HepG2 (cell line): ENCODE results near the gene PSMB2. TPM values are rescaled to one million over a fixed set of nuclear protein-coding genes. Genes with fewer than 3 reads are reported as not detected.

Source experiments
- ATAC-seq: fragments of 200-7000 bp; cut with Tn5 transposase; 3 replicates; pipeline ENCODE4 v1.9.1; 2020; ENCODE audit warnings: mild to moderate bottlenecking, moderate library complexity
- BruUV-seq: library from RNA; stranded (reverse); fragments of 400-500 nt; replicated peaks from 2 replicates; lab custom pipeline; 2021; lab: Mats Ljungman, UMichigan
- CTCF ChIA-PET: fragments of 300-600 bp; formaldehyde crosslinking; extraction: SDS; loops from one replicate; lab custom pipeline; 2021; ENCODE audit warnings: low total read pairs, inconsistent platforms, low intra/inter-chr PET ratio; lab: Yijun Ruan, JAX
- POLR2A ChIA-PET: fragments of 350-600 bp; sonication (Branson Sonifier 250); formaldehyde crosslinking; loops from one replicate; lab custom pipeline; 2020; ENCODE audit warnings: antibody characterized with exemption, inconsistent platforms; lab: Yijun Ruan, JAX
- DNase-seq: peaks from one replicate; pipeline ENCODE4 v3.0.0-alpha.2; 2015; ENCODE audit warnings: low spot score
- FAIRE-seq: peaks from 3 replicates; lab custom pipeline; 2011; peaks lifted over from hg19 to GRCh38; lab: Jason Lieb, UNC
- H2AFZ ChIP-seq: one replicate; pipeline ENCODE4 v1.6.1; 2011; ENCODE audit warnings: low read length, inconsistent platforms
- H3K27ac ChIP-seq: fragments of 300-600 bp; 3 replicates; pipeline ENCODE4 v1.8.0; 2011; ENCODE audit warnings: mixed run types, mild to moderate bottlenecking, mixed read lengths, low read length, inconsistent platforms; ENCODE audit not compliant: insufficient read depth; ENCODE audit errors: extremely low read length
- H3K27me3 ChIP-seq, 2 experiments: fragments of 200-600 bp in 1 of 2; 2 replicates in 1 of 2; 3 replicates in 1 of 2; pipeline versions ENCODE4 v1.6.0 to v1.8.0; 2011; ENCODE audit warnings: low read length in 2 of 2, mild to moderate bottlenecking in 2 of 2, moderate library complexity in 2 of 2, inconsistent platforms in 1 of 2; ENCODE audit not compliant: insufficient read depth in 2 of 2, control insufficient read depth in 1 of 2
- H3K36me3 ChIP-seq, 2 experiments: fragments of 200-600 bp in 1 of 2; replicated peaks in 1 of 2; 2 replicates in 1 of 2; 3 replicates in 1 of 2; pipeline versions ENCODE4 v1.5.1 to v1.8.0; 2011; ENCODE audit warnings: low read length in 2 of 2, inconsistent platforms in 1 of 2; ENCODE audit not compliant: insufficient read depth in 2 of 2, control insufficient read depth in 1 of 2
- H3K4me1 ChIP-seq: 2 replicates; pipeline ENCODE4 v1.5.1; 2012; ENCODE audit warnings: low read length, inconsistent platforms; ENCODE audit not compliant: insufficient read depth
- H3K4me2 ChIP-seq: 2 replicates; pipeline ENCODE4 v1.6.0; 2011; ENCODE audit warnings: low read depth, low read length, inconsistent platforms
- H3K4me3 ChIP-seq, 3 experiments: fragments of 200-600 bp in 1 of 3; sonication (generic), shearing (Covaris generic) in 1 of 3; replicated peaks in 1 of 3; 2 replicates each; pipeline ENCODE4 v1.5.1; 2011 to 2016; ENCODE audit warnings: low read length in 3 of 3, inconsistent platforms in 2 of 3, low read depth in 2 of 3, mild to moderate bottlenecking in 2 of 3, control low read depth in 1 of 3, mixed read lengths in 1 of 3; ENCODE audit not compliant: insufficient read depth in 1 of 3
- H3K79me2 ChIP-seq: one replicate; pipeline ENCODE4 v1.6.1; 2011; ENCODE audit warnings: low read length, inconsistent platforms; ENCODE audit not compliant: insufficient read depth
- H3K9ac ChIP-seq: 2 replicates; pipeline ENCODE4 v1.6.0; 2011; ENCODE audit warnings: mild to moderate bottlenecking, low read depth, low read length, inconsistent platforms; ENCODE audit not compliant: insufficient read depth
- H3K9me3 ChIP-seq: 2 replicates; pipeline ENCODE4 v1.5.1; 2012; ENCODE audit warnings: mild to moderate bottlenecking, low read length
- H4K20me1 ChIP-seq: 2 replicates; pipeline ENCODE4 v1.6.0; 2011; ENCODE audit warnings: inconsistent platforms, mild to moderate bottlenecking, low read length, moderate library complexity; ENCODE audit not compliant: insufficient read depth
- ESRRA ChIP-seq: sonication (generic); formaldehyde crosslinking; IDR thresholded peaks from 2 replicates; pipeline ENCODE4 v1.5.1; 2020; ENCODE audit warnings: mild to moderate bottlenecking, low read depth, missing genetic modification reagents
- FOXA1 ChIP-seq, 2 experiments: fragments of 450-650 bp in 1 of 2; sonication (generic) in 1 of 2; formaldehyde crosslinking in 1 of 2; IDR thresholded peaks; 2 replicates each; pipeline versions ENCODE4 v1.4.0 to v1.6.1; 2016 to 2020; ENCODE audit warnings: missing genetic modification reagents in 1 of 2
- FOXP1 ChIP-seq, 2 experiments: fragments of 450-650 bp in 1 of 2; IDR thresholded peaks; 2 replicates each; pipeline ENCODE4 v1.6.1; 2017 to 2018; ENCODE audit warnings: antibody characterized with exemption in 1 of 2
- GTF2F1 ChIP-seq: fragments of 150-350 bp; IDR thresholded peaks from 2 replicates; pipeline ENCODE4 v1.6.1; 2014; ENCODE audit warnings: low read length
- ONECUT2 ChIP-seq: sonication (generic); formaldehyde crosslinking; IDR thresholded peaks from 2 replicates; pipeline ENCODE4 v1.4.0; 2020; ENCODE audit warnings: missing genetic modification reagents
- RORA ChIP-seq: sonication (generic); formaldehyde crosslinking; IDR thresholded peaks from 2 replicates; pipeline ENCODE4 v1.5.0; 2020; ENCODE audit warnings: mild to moderate bottlenecking, missing genetic modification reagents, moderate library complexity
- SAFB2 ChIP-seq: sonication (generic); formaldehyde crosslinking; IDR thresholded peaks from 2 replicates; pipeline ENCODE4 v1.5.1; 2020; ENCODE audit warnings: missing genetic modification reagents, low read depth, mild to moderate bottlenecking, borderline replicate concordance
- ZFYVE20 ChIP-seq: sonication (generic); formaldehyde crosslinking; IDR thresholded peaks from 2 replicates; pipeline ENCODE4 v1.8.0; 2023; ENCODE audit warnings: low read depth, mild to moderate bottlenecking, moderate library complexity, missing genetic modification reagents, borderline replicate concordance
- ZNF3 ChIP-seq: IDR thresholded peaks from 2 replicates; pipeline ENCODE4 v1.7.0; 2017; ENCODE audit warnings: inconsistent platforms
- ZNF609 ChIP-seq: sonication (generic); formaldehyde crosslinking; IDR thresholded peaks from 2 replicates; pipeline ENCODE4 v1.4.0; 2020; ENCODE audit warnings: mild to moderate bottlenecking, missing genetic modification reagents, borderline replicate concordance
- WGBS: methylation state at CpG from one replicate; pipeline ENCODE4 v1.1.6; 2017; ENCODE audit warnings: low lambda C conversion rate; 5-methylcytosine and 5-hydroxymethylcytosine counted together
- in situ Hi-C: cut with HindIII; loops from 2 replicates; pipeline ENCODE4 v1.10.0; 2017; ENCODE audit warnings: low pct_unique_long_range_greater_than_20kb; ENCODE audit not compliant: extremely low pct_ligation_motif_present
- intact Hi-C: fragments of 100-400 bp; cut with micrococcal nuclease; formaldehyde crosslinking; loops from one replicate; pipeline ENCODE4 v1.10.0; 2022; ENCODE audit not compliant: unreplicated experiment
- polyA plus RNA-seq, 8 experiments: library from polyadenylated mRNA; depleted of rRNA in 3 of 8; stranded (reverse) in 7 of 8; unstranded in 1 of 8; fragments of >200 nt; fragmentation: Illumina TruSeq in 4 of 8; extraction: Trizol in 4 of 8; gene quantifications; 2 replicates each; pipeline versions ENCODE4 v1.2.1 to v1.2.3, GENCODE V29; 2011 to 2016; ENCODE audit warnings: low read depth in 4 of 8, missing spikeins in 1 of 8, mixed read lengths in 1 of 8; ENCODE audit not compliant: insufficient read depth in 1 of 8
- total RNA-seq, 5 experiments: library from RNA; depleted of rRNA; stranded (reverse); fragments of >200 nt; fragmentation: Illumina TruSeq; extraction: Trizol; gene quantifications; 2 replicates each; pipeline ENCODE4 v1.2.3, GENCODE V29; 2016; ENCODE audit warnings: low read depth in 1 of 5
- TF ChIP-seq, protein P1 (sequence below): sonication (generic); formaldehyde crosslinking; IDR thresholded peaks from 2 replicates; pipeline ENCODE4 v1.8.1; 2023; ENCODE audit warnings: mild to moderate bottlenecking, missing genetic modification reagents
- TF ChIP-seq, protein P2 (sequence below): sonication (generic); formaldehyde crosslinking; IDR thresholded peaks from 2 replicates; pipeline ENCODE4 v1.4.0; 2020; ENCODE audit warnings: missing genetic modification reagents
- TF ChIP-seq, protein P3 (sequence below), 2 experiments: sonication (generic) in 1 of 2; formaldehyde crosslinking in 1 of 2; IDR thresholded peaks; 2 replicates each; pipeline versions ENCODE4 v1.5.1 to v1.6.1; 2011 to 2020; ENCODE audit warnings: borderline replicate concordance in 1 of 2, low read depth in 1 of 2, low read length in 1 of 2, mild to moderate bottlenecking in 1 of 2, missing genetic modification reagents in 1 of 2, moderate library complexity in 1 of 2

Gene PSMB2
- total and polyA plus RNA-seq, 2 of the 13 experiments (the other 11 are each of a cell fraction or from before 2014, with no cell fraction given), result 60.6 to 62.2 TPM

DNA sequence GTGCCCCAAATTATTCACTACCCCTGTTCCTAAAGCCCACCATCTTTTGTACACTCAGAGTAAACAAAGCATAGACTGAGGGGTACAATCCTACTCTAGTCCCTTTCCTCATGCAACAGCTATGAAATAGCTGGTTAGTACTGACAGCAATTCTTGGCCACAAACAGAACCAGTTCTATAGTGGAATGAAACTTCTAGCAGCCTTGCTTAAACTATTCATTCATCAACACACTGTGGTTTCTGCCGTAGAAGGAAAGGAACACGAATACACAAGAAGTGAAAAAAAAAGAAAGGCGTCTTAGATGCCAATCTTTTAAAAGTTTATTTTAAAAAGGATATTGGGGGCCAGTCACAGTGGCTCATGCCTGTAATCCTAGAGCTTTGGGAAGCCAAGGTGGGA is 9.9 kb downstream of the PSMB2 start (continued):
- no peak for TF ChIP-seq ZNF609 (CRISPR knock-in tag)
- no peak for TF ChIP-seq SAFB2 (CRISPR knock-in tag)
- TF ChIP-seq GTF2F1, result no peak
- TF ChIP-seq ONECUT2, result no peak
- no peak for TF ChIP-seq ZNF3
- no peak for TF ChIP-seq FOXP1 (IDR thresholded peaks at IDR 0.05)
- TF ChIP-seq FOXP1 (CRISPR knock-in tag; IDR thresholded peaks at IDR 0.05), result no peak
- TF ChIP-seq, all 625 proteins: peak for 0

DNA sequence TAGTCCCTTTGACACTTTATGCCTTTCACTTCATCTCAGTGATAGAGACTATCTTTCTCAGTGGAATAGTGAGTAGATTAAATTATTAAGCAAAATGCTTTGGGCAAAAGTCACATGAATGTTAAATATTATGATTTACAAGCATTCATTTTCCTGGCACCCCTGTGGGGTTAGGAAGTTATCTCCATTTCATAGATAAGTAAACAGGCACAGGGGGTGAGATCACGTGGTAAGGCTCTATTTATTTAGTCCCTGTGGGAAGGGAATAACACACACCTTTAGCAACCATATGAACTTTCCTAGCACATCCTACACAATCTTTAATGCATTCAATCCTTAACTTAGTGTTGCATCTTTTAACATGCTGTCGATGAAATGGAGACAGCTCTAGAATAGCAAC is 12.3 kb downstream of the PSMB2 start:
- BruUV-seq, result TSS peak; percentile 24
- intact Hi-C loops (no loop called here), in situ Hi-C loops (no loop called here)
- H3K9ac ChIP-seq, result no peak overlapping the region
- H3K36me3 ChIP-seq, result peaks cover 10 to 51% of the 10 kb centered on the region in 2 experiments; a peak in 4 of 5 replicates
- WGBS, result 47% methylated on average over 2 of the region's 2 CpGs
- FAIRE-seq (no peak), DNase-seq (peak; percentile 20), ATAC-seq (no peak; the same call in 2 of the 3 replicates)
- no peak overlapping the region for H3K4me3 ChIP-seq
- no peaks in the 10 kb centered on the region; the same call in 1 of the 2 replicates for H4K20me1 ChIP-seq
- H3K9me3 ChIP-seq, result no peaks in the 10 kb centered on the region
- ChIA-PET CTCF (no interaction called here), POLR2A (no interaction called here)
- H3K27me3 ChIP-seq, result no peaks in the 10 kb centered on the region
- 0 out of 2 replicates have a peak overlapping the region, but pooled peaks have one; percentile 6 for H3K4me2 ChIP-seq
- H2AFZ ChIP-seq, result no peak overlapping the region
- peaks cover 21% of the 10 kb centered on the region for H3K79me2 ChIP-seq
- no peak overlapping the region for H3K27ac ChIP-seq
- peaks cover 20% of the 10 kb centered on the region for H3K4me1 ChIP-seq
- no peak for TF ChIP-seq RORA
- TF ChIP-seq, protein P1, sequence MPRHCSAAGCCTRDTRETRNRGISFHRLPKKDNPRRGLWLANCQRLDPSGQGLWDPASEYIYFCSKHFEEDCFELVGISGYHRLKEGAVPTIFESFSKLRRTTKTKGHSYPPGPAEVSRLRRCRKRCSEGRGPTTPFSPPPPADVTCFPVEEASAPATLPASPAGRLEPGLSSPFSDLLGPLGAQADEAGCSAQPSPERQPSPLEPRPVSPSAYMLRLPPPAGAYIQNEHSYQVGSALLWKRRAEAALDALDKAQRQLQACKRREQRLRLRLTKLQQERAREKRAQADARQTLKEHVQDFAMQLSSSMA (CRISPR knock-in tag), result no peak
- TF ChIP-seq, protein P2, sequence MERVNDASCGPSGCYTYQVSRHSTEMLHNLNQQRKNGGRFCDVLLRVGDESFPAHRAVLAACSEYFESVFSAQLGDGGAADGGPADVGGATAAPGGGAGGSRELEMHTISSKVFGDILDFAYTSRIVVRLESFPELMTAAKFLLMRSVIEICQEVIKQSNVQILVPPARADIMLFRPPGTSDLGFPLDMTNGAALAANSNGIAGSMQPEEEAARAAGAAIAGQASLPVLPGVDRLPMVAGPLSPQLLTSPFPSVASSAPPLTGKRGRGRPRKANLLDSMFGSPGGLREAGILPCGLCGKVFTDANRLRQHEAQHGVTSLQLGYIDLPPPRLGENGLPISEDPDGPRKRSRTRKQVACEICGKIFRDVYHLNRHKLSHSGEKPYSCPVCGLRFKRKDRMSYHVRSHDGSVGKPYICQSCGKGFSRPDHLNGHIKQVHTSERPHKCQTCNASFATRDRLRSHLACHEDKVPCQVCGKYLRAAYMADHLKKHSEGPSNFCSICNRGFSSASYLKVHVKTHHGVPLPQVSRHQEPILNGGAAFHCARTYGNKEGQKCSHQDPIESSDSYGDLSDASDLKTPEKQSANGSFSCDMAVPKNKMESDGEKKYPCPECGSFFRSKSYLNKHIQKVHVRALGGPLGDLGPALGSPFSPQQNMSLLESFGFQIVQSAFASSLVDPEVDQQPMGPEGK (CRISPR knock-in tag), result peak; percentile 41; the same call in 1 of the 2 replicates
- TF ChIP-seq FOXA1 (IDR thresholded peaks at IDR 0.05), result no peak
- TF ChIP-seq FOXA1 (CRISPR knock-in tag; IDR thresholded peaks at IDR 0.05), result peak; percentile 70
- no peak for TF ChIP-seq ZFYVE20 (CRISPR knock-in tag)
- no peak for TF ChIP-seq ESRRA (CRISPR knock-in tag)
- TF ChIP-seq, protein P3, sequence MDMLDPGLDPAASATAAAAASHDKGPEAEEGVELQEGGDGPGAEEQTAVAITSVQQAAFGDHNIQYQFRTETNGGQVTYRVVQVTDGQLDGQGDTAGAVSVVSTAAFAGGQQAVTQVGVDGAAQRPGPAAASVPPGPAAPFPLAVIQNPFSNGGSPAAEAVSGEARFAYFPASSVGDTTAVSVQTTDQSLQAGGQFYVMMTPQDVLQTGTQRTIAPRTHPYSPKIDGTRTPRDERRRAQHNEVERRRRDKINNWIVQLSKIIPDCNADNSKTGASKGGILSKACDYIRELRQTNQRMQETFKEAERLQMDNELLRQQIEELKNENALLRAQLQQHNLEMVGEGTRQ (IDR thresholded peaks at IDR 0.05; ENCODE audit: low read depth, low read length), result no peak
- TF ChIP-seq, protein P3 (CRISPR knock-in tag; IDR thresholded peaks at IDR 0.05; ENCODE audit: borderline replicate concordance), result peak; percentile 66; the same call in 1 of the 2 replicates
